CD4-positive, alpha-beta T cell treated with Interleukin-4 for 1 hour (primary cell): ENCODE data around the gene MYO1D.
A peak's percentile ranks its signal among the peaks of the same experiment; 100 is the strongest.

Experiments
- DNase-seq, 2 donors: peaks; one replicate each; pipeline ENCODE4 v3.0.0-alpha.2; 2020 to 2022

Gene MYO1D

GRCh38 chr17:32810690-32811089, 66.2 kb downstream of the MYO1D start:
- DNase-seq: no peak

DNA sequence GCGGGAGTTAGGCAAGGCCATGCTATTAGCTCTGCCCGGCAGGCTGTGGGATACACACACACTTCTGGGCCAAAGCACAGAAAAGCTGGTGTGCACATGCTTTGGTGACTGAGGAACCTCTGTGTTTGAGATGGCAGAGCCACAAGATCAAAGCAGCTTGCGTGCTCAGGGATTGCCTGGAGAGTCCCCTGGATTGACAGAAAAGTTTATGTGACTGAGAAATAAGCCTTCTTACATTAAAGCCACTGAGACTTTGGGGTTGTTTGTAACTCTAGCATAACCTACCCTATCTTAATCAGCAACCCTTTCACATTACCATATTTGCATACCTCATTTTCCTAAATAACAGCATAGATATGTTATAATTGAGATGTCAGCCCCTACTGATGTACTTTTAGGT, 69.3 kb downstream of the MYO1D start:
- DNase-seq: no peak

DNA sequence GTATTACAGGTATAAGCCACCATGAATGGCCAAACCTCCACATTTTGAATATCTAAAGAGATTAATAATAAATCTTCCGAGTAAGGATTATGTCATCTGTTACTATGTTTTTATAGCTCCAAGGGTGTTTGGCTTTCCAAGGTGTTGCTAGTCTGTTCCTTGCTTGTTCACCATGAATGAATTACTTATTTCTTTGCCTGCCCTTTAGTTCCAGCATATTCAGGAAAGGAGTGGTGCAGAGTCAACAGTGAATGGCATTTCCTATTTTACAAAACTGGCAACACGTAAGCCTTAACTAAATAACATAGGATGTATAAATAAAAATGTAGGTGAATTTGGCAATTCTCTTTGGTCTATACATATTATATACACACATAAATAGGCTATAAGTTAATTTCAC, 70.3 kb downstream of the MYO1D start:
- no peak for DNase-seq

DNA sequence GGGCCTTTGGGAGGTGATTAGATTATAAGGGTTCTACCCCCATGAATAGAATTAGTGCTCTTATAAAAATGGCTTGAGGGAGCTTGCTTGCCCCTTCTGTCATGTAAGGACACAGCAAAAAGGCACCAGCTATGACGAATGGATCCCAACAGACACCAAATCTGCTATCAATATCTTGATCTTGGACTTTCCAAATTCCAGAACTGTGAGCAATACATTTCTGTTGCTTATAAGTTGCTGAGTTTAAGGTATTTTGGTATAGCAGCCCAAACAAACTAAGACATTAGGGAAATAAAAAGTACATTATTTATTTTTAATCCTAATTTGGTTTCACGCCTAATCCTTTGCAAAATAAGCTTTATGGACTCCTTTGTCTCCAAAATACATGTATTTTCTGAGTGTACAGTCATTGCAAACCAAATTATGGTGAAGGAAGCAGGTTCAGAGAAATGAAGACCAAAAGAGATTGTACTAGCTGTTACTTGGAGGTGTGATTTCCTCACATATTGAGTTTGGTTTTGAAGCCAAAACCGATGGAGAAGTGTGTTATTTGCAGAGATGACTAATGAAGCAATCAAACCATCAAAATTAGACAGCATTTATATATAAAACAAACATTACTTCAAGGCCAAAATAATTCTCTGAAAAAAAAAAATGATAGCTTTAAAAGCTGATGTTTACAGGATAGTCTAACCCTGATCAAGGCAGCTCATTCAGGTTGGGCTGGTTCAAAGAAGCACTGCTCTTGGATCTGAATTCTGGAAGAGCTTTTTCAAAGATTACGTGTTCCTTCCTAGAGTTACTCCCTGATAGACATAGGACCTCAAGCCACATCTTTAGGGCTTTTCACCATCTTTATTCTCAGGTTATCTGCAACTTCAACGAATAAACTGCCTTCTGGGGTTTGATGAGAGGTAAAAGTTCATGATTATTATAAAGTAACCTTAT, 71.6 kb downstream of the MYO1D start:
- no peak for DNase-seq

DNA sequence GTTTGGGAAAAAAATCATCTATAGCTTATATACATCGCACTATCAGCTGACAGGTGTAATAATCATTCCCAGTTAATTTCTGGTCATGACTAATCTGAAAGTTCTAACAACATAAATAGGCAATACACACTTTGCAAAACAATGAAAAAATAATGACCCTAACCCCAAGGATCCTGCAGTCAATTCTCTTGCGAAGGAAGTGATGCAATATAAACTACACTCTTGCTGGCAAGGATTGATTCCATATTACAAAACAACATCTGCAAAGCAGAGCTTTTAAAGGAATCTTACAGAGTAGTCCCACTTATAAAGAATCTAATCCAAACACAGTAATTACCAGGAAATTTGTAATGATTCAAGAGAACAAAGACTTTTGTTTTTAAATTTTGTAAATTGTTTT, 73.4 kb downstream of the MYO1D start:
- no peak for DNase-seq

GRCh38 chr17:32802306-32802705, 74.6 kb downstream of the MYO1D start:
- DNase-seq: no peak

DNA sequence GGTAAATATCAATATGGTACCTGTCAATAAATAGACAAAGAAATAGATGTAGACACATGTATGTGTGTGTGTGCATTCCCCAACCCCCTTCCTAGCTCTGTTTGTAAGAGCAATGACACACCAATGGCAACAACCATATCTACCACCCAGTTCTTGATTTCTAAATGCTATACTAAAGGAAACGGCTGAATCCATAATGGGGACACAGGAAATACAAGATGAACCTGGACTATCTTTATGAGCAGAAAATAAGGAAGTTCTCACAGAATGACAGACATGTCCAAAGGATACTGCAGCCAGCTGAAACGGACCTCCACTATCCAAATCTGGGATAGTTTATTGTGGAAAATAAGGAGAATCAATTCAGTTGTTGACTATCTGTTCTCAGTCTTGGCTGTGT, 75.3 kb downstream of the MYO1D start:
- DNase-seq: no peak

- DNase-seq: no peak
These were observed 75.7 kb downstream of the MYO1D start for GRCh38 chr17:32801193-32801592.

DNA sequence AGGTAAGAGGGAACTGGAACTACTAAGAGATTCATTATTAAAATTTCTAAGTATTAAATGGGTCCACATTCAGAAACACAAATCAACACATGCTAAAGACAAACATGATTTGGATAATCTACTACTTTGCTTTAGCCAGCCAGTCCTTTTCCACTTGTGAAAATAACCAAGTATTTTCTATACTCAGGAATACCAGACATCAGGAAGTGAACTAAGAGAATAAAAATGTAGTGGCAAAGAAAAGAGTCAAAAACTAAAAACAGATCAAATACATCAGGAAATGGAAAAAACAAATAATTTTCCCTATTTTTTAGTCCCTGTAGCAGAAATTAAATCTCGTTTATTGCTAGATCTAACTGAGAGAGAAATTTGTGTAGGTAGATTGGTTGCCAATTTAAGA, 78.0 kb downstream of the MYO1D start:
- DNase-seq: no peak

DNA sequence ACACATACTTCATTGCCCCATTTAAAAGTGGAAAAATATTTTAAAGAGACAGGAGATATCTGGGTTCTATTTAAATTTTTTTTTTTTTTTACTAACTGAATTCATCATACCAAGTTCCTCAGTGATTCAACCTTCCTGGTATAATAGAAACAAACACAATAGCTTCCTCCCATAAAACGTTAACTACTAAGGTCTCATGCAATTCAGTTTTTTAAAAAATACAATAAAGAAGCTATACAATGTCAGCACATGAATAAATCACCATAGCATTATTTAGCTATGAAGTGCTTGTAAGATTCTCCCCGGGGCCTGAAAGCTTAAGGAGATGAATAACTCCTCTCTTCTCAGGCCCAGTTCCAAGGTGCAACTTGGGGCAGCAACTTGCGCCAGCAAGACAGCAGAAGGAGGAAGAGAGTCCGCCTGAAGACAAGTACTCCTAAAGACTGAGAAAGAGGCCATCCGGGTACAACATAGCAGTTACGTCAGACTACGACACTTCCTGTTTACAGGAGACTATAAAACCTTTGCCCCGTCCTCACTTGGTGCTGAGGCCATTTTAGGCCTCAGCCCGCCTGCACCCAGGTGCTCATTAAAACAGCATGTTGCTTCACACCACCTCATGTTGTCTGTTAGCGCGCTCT, 81.5 kb downstream of the MYO1D start:
- DNase-seq: no peak

DNA sequence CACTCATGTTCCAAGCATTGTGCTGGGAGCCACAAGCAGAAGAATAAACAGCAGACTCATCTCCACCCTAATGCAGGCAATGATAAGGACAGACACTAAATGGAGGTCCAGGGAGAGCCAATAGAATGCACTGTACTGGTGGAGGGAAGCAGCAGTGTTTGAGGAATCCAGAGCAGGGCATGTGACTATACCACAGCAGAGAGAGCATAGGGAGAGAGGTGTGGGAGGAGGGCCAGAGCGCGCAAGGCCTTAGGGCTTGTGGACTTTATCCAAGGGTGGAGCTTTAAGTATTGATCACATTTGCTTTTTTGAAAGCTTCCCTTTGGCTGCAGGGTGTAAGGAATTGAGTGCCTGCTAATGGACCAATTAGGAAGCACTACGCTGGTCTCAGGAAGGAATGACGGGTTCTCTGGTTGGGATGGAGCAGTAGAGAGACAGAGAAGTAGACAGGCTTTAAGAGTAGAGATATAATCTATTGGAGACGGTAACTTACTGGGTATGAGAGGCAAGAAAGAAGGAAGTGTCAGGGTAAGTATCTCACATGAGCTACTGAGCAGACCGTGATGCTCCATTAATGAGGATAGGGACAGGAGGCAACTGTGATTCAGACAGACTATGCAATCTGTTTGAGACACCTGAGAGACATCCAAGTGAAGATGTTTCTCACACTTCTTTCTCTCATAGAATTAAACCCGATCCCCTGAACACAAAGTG, 82.2 kb downstream of the MYO1D start:
- no peak for DNase-seq

- no peak for DNase-seq
These were observed 83.1 kb downstream of the MYO1D start for GRCh38 chr17:32793841-32794240.

DNA sequence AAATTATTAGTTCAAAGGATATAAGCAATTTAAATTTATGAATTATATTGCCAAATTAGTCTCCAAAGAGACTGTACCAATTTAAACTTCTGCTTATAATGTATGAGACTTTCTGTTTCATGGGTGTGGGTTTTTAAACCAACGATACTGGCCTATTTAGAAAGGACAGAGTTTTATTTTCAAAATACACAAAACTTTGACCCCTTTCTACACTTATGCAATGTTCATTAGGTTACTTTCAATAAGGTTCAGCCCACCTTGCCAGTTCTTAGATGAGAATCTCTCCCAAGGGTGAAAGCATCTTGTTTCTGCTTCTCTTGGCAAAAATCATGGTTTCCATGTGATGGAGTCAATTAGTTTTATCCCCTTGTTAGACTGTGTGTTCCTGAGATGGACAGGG, 84.7 kb downstream of the MYO1D start:
- no peak for DNase-seq

- DNase-seq: no peak
These were observed 90.8 kb downstream of the MYO1D start for GRCh38 chr17:32786169-32786568.

DNA sequence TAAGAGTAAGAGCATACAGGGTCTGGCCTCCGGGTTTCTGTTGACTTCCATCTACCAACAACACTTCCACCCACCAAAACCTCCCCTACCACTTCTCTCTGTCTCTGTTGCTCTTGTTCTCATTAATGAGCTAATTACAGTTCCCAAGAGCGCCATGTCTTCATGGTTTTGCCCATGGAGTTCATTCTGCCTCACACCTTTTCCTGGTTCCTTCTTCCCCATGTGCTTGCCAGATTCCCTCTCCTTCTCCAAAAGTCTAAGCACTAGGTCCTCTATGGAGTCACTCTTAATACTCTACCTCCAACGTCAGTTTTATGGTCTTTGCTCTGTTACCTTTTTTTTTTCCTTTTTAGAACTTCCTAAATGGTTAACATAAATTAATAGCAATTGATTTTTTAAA, 92.8 kb downstream of the MYO1D start:
- DNase-seq: no peak

DNA sequence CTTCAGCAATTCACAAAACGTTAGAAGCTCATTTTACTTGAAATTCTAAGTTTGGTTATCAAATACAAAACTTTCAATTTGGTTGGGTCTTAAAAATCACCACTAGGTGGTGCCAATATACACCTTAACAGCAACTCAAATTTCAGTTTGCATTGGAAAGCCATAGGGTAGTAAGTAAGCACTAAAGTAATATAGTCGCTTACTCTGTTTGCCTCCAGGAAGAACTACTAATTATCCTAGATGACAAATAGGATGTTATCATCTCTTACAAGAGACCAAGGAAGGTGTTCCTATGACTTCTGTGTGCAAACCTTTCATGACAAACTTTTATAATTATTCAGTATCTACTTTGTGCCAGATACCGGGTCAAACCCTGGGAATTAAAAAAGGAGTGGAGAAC, 93.3 kb downstream of the MYO1D start:
- DNase-seq: peak in 1 of 2 donors; percentile 64

DNA sequence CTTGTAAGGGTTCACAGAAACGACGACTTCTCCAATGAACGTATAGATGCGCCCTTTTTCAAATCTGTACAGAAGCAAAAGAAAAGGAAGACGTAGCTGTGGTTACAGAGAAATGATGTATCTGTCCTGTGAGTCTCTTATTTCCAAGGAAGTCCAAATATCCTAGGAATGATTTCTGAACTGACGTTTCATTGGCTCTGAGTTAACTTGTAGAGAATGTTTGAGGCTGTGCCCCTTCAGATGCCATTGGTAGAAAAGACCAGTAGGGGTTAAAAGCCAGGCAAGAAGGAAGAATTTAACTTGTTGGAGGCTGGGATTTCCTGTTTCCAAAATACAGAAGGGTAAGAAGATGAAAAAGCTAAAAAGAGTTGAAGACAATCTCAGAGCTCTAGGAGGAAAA, 96.2 kb downstream of the MYO1D start:
- no peak for DNase-seq

DNA sequence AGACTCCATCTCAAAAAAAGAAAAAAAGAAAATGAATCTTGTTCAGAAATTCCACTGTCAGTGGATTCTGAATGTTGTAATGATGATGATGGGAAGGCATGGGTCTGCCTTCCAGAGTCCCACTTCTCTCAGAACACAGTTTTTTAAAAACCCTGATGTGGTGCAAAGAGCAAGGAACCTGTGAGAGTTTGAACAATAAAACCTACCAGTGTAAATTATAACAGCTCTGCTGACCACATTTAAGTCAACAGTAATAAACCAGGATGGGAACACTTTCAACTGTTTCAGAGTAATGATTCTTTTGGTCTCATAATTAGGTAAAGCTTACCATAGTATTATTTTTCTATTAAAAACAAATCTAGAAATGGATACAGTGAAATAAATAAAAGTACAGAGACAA, 99.0 kb downstream of the MYO1D start:
- DNase-seq: no peak

- no peak for DNase-seq
These were observed 99.5 kb downstream of the MYO1D start for GRCh38 chr17:32777436-32777835.

GRCh38 chr17:32774695-32775084, 102.2 kb downstream of the MYO1D start:
- no peak for DNase-seq

GRCh38 chr17:32773856-32774694, 102.8 kb downstream of the MYO1D start:
- no peak for DNase-seq

DNA sequence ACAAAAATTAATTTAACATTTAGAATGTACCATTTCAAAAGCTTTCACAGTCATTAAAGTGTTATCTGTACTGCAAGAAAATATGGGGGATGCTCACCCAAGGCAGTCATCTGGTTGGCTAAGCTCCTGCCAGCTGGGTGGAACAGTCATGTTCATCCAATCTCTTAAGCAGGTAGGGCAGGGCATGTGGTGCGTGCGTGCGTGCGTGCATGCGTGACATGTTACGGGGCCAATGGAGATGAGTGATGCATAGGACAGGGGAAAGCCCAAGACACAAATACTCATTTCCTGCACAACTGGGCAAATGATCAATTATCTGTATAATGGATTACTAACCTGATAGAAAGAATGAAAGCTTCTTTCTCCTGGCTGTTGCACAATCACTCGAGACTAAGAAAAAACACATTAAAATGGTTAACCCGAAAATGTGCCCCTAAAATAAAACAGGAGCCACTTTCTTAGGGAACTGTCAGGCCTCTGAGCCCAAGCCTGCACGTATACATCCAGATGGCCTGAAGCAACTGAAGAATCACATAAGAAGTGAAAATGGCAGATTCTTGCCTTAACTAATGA, 104.4 kb downstream of the MYO1D start:
- DNase-seq: no peak

DNA sequence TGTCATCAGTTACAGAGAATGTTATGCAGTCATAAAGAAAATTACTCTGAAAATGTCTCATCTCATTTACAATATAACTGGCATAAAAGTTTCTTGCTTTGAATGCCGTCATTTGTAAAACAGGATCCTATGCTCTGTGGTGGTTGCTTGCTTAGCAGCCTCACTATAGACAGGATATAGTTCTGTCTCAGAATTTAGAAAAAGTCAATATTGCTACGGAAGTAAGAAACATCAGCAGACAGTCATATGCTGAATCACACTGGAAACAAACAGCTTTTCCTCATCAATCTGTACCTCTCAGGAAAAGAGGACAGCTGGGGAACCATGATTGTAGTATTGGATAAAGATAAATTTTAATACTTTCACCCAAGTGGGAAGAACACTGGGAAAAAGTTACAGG, 105.5 kb downstream of the MYO1D start:
- DNase-seq: no peak
